ENCODE results near the gene UBXN6. TPM values are rescaled to one million over a fixed set of nuclear protein-coding genes. Genes with fewer than 3 reads are reported as not detected.

UBXN6 gene
- polyA plus RNA-seq, 2 of the 4 experiments (the other 2 are of a cell fraction): 23.0 to 31.6 TPM

DNA sequence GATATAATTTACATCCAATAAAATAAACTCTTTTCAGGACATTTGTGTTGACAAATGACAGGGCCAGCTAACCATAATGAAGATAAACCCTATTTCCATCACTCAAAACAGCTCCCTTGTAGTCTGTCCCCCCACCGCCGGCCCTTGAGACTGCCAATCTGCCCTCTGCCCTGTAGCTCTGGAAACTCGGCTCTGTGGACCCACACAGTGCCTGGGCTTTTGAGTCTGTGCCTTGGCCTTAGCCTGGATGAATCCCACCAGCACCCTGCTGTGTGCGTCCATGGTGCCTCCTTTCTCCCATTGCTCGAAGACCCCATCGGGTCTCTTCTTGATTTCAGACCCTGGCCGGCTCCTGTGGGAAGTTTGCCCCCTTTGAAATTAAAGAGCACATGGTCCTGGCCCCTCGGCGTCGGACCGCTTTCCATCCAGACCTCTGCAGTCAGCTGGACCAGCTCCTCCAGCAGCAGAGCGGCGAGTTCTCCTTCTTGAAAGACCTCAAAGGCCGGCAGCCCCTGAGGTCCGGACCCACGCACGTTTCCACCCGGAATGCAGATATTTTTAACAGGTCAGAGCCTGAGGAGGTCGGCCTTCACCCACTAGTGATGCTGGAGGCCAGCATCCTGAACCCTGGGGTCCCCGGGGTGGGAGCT is 29.1 kb downstream of the UBXN6 start (continued):
- TF ChIP-seq, protein P1, sequence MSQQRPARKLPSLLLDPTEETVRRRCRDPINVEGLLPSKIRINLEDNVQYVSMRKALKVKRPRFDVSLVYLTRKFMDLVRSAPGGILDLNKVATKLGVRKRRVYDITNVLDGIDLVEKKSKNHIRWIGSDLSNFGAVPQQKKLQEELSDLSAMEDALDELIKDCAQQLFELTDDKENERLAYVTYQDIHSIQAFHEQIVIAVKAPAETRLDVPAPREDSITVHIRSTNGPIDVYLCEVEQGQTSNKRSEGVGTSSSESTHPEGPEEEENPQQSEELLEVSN (IDR thresholded peaks at IDR 0.05; ENCODE audit: borderline replicate concordance, low read depth): no peak
- no peak for TF ChIP-seq JUN (IDR thresholded peaks at IDR 0.05)
- no peak for TF ChIP-seq NPAS2 (CRISPR knock-in tag; IDR thresholded peaks at IDR 0.05; ENCODE audit: borderline replicate concordance)

DNA sequence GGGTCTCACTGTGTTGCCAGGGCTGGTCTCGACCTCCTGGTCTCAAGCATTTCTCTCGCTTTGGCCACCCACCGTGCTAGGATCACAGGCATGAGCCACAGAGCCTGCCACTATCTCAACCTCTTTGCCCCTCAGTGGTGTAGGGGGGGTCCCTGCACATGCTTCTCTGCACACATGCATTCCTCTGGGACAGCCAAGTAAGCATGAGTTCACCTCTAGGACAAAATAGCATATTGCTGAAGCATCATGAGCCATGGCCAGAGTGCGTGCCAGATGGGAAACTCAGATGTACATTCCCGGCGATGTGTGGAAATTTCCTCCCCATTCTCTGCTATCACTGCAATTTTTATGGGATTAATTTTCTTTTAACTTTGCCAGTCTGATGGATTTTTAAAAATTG is 32.1 kb downstream of the UBXN6 start:
- Histone ChIP-seq H3K4me2 (no peak overlapping the region), H3K4me1 (no peaks in the 10 kb centered on the region), H3K9me3 (no peaks in the 10 kb centered on the region), H3K27ac (no peak overlapping the region), H3K4me3 (no peak overlapping the region)
- FAIRE-seq (no peak), ATAC-seq (no peak), DNase-seq (ENCODE audit: low read depth in 1 of 2, low spot score in 1 of 2) (no peak)
- ChIA-PET POLR2A (no interaction called here), CTCF (interaction anchor here (0.8 to 2.6 kb wide), 2 partner anchors 25 kb away, joined by 3 to 6 read pairs; partner anchors contain the start of gene SH3GL1)
- TF ChIP-seq FOSL2 (IDR thresholded peaks at IDR 0.05) (no peak), FOSL2 (CRISPR knock-in tag; IDR thresholded peaks at IDR 0.05) (no peak), ZFP36 (IDR thresholded peaks at IDR 0.05; ENCODE audit: borderline replicate concordance, partially characterized antibody) (no peak), RCOR1 (IDR thresholded peaks at IDR 0.05; ENCODE audit: low read depth, low read length) (no peak), HOXB5 (CRISPR knock-in tag; IDR thresholded peaks at IDR 0.05) (no peak), EHMT2 (IDR thresholded peaks at IDR 0.05; ENCODE audit: low read depth) (no peak), CBX2 (IDR thresholded peaks at IDR 0.05; ENCODE audit: borderline replicate concordance, low read depth) (no peak), JUN (IDR thresholded peaks at IDR 0.05) (no peak), RARB (CRISPR knock-in tag; IDR thresholded peaks at IDR 0.05) (no peak), FOSB (CRISPR knock-in tag; IDR thresholded peaks at IDR 0.05) (no peak), TFCP2L1 (CRISPR knock-in tag; IDR thresholded peaks at IDR 0.05) (no peak)
- TF ChIP-seq, protein P2, sequence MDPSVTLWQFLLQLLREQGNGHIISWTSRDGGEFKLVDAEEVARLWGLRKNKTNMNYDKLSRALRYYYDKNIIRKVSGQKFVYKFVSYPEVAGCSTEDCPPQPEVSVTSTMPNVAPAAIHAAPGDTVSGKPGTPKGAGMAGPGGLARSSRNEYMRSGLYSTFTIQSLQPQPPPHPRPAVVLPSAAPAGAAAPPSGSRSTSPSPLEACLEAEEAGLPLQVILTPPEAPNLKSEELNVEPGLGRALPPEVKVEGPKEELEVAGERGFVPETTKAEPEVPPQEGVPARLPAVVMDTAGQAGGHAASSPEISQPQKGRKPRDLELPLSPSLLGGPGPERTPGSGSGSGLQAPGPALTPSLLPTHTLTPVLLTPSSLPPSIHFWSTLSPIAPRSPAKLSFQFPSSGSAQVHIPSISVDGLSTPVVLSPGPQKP (IDR thresholded peaks at IDR 0.05; ENCODE audit: low read depth, low read length): no peak
- TF ChIP-seq, protein P3, sequence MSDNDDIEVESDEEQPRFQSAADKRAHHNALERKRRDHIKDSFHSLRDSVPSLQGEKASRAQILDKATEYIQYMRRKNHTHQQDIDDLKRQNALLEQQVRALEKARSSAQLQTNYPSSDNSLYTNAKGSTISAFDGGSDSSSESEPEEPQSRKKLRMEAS (IDR thresholded peaks at IDR 0.05): no peak
- TF ChIP-seq, protein P4, sequence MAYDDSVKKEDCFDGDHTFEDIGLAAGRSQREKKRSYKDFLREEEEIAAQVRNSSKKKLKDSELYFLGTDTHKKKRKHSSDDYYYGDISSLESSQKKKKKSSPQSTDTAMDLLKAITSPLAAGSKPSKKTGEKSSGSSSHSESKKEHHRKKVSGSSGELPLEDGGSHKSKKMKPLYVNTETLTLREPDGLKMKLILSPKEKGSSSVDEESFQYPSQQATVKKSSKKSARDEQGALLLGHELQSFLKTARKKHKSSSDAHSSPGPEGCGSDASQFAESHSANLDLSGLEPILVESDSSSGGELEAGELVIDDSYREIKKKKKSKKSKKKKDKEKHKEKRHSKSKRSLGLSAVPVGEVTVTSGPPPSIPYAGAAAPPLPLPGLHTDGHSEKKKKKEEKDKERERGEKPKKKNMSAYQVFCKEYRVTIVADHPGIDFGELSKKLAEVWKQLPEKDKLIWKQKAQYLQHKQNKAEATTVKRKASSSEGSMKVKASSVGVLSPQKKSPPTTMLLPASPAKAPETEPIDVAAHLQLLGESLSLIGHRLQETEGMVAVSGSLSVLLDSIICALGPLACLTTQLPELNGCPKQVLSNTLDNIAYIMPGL (CRISPR knock-in tag; IDR thresholded peaks at IDR 0.05; ENCODE audit: borderline replicate concordance): no peak
- 95% methylated on average over 6 of the region's 6 CpGs for WGBS (ENCODE audit: missing lambda C conversion rate)

DNA sequence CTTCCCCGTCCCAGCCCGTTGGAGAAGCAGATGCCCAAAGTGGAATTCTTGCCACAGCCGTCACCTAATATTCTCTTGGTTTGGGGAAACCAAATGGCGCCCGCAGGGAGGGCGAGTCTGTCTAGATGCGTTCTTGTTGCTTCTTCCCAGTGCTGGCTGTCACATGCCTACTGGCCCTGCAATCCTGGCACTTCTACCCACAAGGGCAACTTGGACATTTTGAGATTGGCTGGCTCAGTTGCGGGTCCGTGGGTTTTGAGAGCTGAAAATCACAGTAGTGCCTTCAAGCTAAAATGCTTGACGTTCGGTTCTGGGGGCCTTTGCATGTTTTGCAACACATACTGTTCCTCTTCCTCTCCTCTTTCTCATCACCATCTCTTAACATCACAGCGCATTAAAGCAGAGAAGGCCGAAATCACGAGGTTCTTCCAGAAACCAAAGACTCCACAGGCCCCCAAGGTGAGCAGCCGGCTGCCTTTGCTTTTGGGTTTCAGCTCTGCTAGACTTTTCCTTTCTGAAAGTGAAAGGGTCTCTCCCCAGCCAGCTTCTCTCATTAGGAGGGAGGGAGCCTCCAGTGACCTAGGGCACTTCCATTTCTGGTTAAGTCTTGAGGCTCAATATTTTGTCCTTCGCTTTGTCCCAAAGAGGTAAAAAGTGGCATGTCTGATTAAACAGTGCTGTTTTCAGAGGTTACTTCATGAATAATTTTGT is 34.0 kb downstream of the UBXN6 start:
- H3K4me1 ChIP-seq: no peaks in the 10 kb centered on the region
- H3K9me3 ChIP-seq: no peaks in the 10 kb centered on the region
- H3K4me2 ChIP-seq: no peak overlapping the region
- H3K27ac ChIP-seq: no peak overlapping the region
- DNase-seq (ENCODE audit: low read depth in 1 of 2, low spot score in 1 of 2) (no peak), ATAC-seq (no peak), FAIRE-seq (no peak)
- ChIA-PET CTCF (interaction anchor here (0.7 kb wide), 1 partner anchor 15 kb away, joined by 3 read pairs; no protein-coding TSS in a partner anchor), POLR2A (no interaction called here)
- 92% methylated on average over 16 of the region's 16 CpGs for WGBS (ENCODE audit: missing lambda C conversion rate)
- no peak overlapping the region for H3K4me3 ChIP-seq
- no peak for TF ChIP-seq EP300 (IDR thresholded peaks at IDR 0.05)
- TF ChIP-seq ZSCAN20 (CRISPR knock-in tag; IDR thresholded peaks at IDR 0.05): no peak
- no peak for TF ChIP-seq CEBPB (IDR thresholded peaks at IDR 0.05)
- TF ChIP-seq SMC3 (IDR thresholded peaks at IDR 0.05): no peak
- TF ChIP-seq BHLHE40 (IDR thresholded peaks at IDR 0.05; ENCODE audit: low read depth, low read length): no peak
- TF ChIP-seq SREBF2 (IDR thresholded peaks at IDR 0.05): no peak
- TF ChIP-seq HOXB5 (CRISPR knock-in tag; IDR thresholded peaks at IDR 0.05): no peak
- TF ChIP-seq, protein P5, sequence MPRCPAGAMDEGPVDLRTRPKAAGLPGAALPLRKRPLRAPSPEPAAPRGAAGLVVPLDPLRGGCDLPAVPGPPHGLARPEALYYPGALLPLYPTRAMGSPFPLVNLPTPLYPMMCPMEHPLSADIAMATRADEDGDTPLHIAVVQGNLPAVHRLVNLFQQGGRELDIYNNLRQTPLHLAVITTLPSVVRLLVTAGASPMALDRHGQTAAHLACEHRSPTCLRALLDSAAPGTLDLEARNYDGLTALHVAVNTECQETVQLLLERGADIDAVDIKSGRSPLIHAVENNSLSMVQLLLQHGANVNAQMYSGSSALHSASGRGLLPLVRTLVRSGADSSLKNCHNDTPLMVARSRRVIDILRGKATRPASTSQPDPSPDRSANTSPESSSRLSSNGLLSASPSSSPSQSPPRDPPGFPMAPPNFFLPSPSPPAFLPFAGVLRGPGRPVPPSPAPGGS (IDR thresholded peaks at IDR 0.05): no peak
- no peak for TF ChIP-seq KDM1A (IDR thresholded peaks at IDR 0.05; ENCODE audit: low read depth)
- no peak for TF ChIP-seq HOXB13 (CRISPR knock-in tag; IDR thresholded peaks at IDR 0.05; ENCODE audit: low read depth)
- TF ChIP-seq NPAS2 (CRISPR knock-in tag; IDR thresholded peaks at IDR 0.05; ENCODE audit: borderline replicate concordance): no peak
- no peak for TF ChIP-seq CHD4 (IDR thresholded peaks at IDR 0.05; ENCODE audit: borderline replicate concordance)
- TF ChIP-seq MAFK (IDR thresholded peaks at IDR 0.05; ENCODE audit: partially characterized antibody): no peak
- TF ChIP-seq CBX2 (IDR thresholded peaks at IDR 0.05; ENCODE audit: borderline replicate concordance, low read depth): no peak
- TF ChIP-seq, protein P6, sequence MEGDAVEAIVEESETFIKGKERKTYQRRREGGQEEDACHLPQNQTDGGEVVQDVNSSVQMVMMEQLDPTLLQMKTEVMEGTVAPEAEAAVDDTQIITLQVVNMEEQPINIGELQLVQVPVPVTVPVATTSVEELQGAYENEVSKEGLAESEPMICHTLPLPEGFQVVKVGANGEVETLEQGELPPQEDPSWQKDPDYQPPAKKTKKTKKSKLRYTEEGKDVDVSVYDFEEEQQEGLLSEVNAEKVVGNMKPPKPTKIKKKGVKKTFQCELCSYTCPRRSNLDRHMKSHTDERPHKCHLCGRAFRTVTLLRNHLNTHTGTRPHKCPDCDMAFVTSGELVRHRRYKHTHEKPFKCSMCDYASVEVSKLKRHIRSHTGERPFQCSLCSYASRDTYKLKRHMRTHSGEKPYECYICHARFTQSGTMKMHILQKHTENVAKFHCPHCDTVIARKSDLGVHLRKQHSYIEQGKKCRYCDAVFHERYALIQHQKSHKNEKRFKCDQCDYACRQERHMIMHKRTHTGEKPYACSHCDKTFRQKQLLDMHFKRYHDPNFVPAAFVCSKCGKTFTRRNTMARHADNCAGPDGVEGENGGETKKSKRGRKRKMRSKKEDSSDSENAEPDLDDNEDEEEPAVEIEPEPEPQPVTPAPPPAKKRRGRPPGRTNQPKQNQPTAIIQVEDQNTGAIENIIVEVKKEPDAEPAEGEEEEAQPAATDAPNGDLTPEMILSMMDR (IDR thresholded peaks at IDR 0.05): no peak
